NCI-H128 (cell line): Measurements from ENCODE around the gene GALNT16.
"Not testable (repeated sequence)": the region's sequence is repeated elsewhere in the genome, so short reads cannot be mapped to it uniquely, and the experiment has no call there.

Source experiments
- DNase-seq: peaks from one replicate; lab custom pipeline; 2025; ENCODE audit not compliant: unreplicated experiment; lab: John Stamatoyannopoulos, UW

The GALNT16 gene

DNA sequence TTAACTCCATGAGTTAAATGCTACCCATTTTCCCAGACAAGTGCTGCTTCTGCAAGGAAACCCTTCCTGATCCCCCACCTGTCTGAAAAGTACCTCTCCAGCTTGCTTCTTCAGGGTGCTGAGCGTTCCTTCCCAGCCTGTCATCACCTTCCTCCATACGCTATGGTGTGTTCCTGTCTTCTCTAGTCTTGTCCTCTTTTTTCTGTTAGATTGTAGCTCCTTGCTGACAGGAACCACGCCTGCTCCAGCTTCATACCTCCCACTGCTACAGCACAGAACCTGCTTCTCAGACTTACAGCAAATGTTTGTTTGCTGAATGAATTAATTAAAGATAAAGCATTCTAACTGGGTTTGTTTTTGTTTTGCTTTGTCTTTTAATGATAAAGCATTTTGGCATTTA lies 99.0 kb downstream of the GALNT16 start:
- no peak for DNase-seq

DNA sequence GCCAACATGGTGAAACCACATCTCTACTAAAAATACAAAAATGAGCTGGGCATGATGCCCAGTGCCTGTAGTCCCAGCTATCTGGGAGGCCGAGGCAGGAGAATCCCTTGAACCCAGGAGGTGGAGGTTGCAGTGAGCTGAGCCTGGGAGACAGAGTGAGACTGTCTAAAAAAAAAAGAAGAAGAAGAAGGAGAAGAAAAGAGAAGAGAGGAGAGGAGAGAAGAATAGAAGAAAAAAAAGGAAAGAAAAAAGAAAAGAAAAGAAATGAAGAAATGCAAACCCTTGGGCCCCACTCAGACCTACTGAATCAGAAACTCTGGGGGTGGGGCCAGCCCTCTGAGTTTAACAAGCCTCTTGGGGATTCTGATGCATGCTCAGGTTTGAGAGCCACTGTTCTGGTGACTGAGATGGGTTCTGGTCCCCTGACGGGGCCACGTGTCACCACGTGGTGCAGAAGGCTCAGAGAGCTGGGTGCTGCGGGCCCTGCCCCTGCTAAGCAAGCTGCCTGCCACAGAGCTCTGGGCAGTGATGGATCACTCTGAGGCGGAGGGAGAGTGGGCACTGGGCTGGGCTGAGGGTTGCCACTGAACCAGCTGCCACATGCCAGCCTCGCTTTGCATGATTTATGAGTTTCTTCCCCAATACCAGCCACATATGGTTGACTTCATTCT lies 100.6 kb downstream of the GALNT16 start:
- DNase-seq = no peak

DNA sequence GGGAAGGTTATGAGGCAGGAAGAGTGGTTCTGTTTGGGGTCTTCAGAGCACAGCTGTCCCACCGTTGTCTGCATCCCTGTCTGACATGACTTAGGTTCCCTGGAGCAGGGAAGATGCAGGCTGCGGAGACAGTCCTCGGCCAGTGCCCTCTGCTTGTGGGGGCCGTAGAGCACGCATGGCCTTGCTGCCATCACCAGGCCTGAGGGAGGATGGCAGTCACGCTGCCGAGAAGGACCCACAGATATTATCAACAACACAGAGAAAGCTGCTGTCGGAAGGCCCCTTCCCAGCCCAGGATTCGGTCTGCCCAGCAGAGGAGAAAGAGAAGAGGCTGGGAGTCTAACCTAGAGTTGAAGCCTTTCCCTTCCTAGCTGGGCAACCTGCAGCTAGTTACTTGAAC lies 103.1 kb downstream of the GALNT16 start:
- no peak for DNase-seq

DNA sequence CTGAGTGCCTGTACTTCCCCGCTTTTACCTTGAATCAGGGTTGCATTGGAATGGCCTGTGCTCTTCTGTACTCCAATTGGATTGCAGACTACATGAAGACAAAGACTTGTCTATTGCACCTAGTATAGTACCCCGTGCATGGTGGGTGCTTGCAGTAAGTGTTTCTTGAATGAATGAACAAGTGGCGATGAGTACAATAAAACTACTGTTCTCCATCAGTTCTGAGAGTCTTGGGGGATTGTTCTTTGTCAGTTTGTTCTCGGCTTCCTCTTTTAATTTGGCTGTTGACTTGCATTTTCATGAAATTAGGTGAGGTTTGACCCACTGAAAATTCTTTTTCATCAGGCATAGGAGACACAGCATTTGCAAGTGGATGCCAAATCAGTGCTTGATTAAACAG lies 104.0 kb downstream of the GALNT16 start:
- DNase-seq = no peak

DNA sequence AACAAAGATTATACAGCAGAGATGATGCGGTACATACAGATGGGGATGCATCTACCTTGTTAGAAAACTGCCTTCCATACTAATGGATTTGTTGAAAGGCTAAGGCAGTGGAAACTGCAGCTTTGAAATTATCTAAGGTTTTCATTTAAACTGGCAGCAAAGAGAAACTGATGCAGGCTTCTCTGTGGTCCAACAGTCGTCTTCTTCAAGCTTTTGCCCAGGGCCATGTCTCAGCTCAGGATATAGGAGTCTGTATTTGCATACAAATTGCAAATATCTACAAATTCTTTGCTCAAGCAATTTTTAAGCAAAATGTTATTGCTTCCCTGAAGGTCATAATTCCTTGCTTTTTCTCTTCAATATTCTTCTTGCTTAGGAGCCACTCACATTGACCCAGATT lies 104.4 kb downstream of the GALNT16 start:
- no peak for DNase-seq

DNA sequence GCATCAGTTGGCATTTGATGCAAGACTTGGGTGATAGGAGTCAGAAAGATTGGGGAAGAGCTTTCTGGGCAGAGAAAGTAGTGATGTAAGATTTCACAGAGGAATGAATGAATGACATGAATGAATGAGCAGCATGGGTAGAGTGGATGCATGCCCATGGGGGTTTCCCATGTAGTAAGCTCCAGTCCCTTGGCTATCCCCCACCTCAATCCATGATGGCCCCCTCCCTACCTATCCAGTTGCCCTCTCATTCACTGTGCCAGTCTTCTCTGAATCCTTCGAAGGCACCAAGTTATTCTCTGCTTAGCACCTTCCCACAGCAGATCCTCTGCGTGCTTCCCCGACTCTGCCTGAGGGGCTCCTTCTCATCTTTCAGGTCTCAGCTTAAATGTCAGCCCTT lies 106.1 kb downstream of the GALNT16 start:
- no peak for DNase-seq

DNA sequence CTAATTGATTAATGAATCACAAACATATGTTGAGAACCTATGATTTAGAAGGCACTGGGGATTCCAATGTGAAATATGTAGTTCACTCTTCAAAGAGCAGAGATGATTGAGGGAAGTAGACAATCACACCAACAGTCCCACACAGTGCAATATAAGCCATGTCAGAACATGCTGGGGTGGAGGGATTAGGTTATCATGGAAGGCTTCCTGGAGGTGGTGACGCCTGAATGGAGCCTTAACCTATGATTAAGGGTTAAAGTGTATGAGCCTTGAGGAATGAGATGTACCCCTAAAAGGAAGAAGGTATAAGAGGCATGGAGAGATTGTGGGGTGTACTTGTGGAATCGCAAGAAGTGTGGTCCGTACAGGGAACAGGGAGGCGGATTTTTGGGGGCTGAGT lies 106.8 kb downstream of the GALNT16 start:
- DNase-seq = no peak

DNA sequence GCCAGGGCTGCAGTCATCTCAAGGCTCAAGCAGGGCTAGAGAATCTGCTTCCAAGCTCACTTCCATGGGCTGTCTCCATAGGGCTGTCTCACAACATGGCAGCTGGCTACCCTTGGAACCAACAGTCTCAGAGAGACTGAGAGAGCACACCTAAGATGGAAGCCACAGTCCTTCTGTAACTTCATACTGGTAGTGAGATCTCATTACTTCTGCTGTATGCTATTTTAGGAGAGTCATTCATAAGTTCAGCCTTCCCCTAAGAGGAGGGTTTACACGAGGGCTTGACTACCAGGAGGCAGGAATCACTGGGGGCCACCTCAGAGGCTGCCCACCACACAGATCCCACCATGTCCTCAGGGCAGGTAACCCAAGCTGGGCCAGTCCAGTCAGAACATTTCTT lies 108.4 kb downstream of the GALNT16 start:
- no peak for DNase-seq

DNA sequence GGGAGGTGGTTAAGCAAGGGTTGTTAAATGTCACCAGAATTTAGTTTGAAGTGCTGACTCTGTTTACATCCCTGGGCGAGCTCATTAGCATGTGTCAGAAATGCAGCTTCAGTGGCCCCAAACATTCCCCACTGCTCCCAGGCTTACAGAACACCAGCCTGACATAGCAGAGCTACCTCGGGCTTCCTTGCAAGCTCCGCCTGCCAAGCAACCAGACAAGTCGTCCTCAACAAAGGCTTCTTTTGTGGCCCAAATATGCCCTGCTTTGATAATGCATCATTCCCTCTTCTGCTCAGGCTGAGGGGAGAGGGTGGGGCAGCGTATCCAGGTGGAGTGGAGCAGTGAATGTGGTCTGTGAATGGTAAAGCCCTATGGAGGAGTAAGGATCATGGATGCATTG lies 110.1 kb downstream of the GALNT16 start:
- DNase-seq = no peak

DNA sequence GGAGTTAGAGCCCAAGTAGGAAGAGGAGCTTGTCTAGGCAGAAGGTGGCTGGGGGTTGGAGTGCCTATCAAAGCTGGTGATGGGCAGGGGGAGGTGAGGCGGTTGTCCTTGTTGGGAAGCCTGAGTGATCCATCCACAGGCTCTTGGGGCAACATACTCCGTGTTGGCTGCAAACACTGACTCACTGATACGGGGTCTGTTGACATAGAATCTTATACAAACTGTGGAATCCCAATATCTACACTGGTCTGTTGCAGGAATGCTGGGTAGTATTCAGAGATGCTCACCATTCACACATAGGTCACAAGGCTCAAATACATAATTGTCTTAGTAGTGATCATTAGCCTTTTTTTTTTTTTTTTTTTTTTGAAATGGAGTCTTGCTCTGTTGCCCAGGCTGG lies 112.2 kb downstream of the GALNT16 start:
- no peak for DNase-seq

DNA sequence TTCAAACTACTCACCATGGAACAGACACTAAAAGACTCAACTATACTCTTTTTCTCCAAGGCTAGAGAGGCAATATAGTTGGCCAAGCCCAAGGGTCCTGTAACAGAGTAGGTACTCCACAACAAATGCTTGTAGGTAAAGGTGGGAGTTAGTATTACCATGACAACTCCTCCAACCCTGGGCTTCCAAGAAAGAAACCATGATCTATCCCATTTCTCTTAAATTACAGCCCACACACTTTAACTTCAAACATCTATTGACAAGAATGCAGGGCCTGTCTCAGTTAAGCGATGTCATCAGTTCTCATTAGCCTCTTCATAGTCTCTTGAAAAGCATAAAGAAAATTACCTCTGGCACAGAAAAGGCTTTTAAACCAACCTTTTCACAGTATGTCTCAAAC lies 113.1 kb downstream of the GALNT16 start:
- no peak for DNase-seq

DNA sequence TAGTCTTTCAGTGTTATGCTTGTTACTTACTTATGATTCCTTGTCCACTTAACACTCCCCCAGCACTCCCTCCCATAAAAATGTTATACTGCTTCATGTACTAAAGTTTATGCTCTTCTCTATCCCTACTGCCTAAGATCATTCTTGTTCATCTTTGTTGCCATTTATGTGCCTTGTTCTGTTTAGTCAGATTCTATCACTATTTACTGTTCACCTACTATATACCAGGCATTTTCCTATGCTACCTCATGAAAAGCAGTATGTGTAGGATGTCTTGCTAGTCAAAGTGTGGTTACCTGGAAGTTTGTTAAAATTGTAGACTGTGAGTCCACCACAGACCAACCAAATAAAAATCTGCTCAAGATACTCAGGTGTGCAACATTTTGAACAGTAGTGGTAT lies 114.3 kb downstream of the GALNT16 start:
- DNase-seq = no peak

DNA sequence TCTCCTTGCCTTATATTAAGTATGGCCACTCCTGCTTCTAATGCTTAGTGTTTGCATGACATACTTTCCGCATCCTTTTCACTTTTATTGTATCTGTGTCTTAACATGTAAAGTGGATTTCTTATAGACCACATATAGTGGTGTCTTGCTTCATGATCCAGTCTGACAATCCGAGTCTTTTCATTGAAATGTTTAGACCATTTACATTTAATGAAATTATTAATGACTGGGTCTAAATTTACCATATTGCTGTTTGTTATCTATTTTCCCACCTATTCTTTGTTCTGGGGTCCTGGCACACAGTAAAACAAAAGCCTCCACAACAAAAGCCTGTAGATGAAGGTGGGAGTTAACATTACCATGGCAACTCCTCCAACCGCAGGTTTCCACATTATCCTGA lies 115.2 kb downstream of the GALNT16 start:
- DNase-seq = no peak

DNA sequence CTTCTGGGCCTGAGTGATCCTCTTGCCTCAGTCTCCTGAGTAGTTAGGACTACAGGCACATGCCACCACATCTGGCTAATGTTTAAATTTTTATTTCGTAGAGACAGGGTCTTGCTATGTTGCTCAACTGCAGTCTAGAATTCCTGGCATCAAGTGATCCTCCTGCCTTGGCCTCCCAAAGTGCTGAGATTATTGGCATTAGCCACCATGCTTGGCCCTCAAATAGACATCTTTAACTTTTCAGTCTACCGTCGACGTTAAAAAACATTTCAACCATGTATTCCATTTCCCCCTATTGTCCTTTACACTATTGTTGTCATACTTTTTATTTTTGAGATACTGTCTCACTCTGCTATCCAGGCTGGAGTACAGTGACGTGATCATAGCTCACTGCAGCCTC lies 115.8 kb downstream of the GALNT16 start:
- no peak for DNase-seq

DNA sequence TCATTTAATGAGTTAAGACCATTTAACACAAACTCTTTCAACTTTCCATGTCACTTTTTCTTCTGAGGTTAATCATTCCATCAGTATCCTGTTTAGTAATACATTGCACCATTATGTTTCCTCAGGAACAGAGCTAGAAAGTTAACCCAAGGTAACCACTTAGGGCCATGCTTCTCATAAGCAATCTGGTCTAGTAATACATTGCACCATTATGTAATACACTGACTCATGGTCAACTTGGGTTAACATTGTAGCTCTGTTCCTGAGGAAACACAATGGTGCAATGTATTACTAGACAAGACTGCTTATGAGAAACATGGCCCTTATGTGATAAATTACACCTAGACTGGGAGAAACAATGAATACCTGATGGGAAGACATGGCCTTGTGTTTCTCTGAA lies 116.5 kb downstream of the GALNT16 start:
- DNase-seq = no peak

DNA sequence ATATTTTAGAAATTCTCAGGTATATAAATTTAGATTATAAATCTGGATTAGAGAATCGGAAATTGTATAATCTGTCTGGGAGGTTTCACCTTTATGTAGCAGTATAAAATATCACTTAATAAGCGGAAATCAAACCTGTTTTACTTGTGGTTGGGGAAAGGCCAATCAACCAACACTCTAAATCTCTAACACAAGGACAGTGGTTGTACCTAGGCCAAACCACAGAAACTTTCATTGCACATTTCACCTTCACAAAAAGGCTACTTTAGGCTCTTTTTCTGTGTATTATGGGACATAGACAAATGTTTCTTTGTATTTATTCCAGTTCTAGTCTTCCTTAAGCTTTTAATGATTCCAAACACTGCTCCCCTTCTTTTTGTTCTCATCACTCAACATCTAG lies 118.3 kb downstream of the GALNT16 start:
- DNase-seq = no peak

DNA sequence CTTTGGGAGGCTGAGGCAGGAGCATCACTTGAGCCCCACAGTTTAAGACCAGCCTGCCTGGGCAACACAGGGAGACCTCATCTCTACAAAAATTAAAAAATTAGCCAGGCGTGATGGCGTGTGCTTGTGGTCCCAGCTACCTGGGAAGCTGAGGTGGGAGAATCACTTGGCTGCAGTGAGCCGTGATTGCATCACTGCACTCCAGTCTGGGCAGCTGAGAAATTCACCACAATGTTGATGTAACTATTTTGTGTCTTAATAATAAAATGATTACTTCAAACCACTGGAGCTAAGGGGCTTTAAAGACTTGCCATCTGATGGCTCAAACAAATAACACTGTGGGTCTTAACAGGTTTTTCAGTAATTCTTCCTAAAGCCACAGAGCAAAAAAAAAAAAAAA lies 127.4 kb downstream of the GALNT16 start:
- no peak for DNase-seq

DNA sequence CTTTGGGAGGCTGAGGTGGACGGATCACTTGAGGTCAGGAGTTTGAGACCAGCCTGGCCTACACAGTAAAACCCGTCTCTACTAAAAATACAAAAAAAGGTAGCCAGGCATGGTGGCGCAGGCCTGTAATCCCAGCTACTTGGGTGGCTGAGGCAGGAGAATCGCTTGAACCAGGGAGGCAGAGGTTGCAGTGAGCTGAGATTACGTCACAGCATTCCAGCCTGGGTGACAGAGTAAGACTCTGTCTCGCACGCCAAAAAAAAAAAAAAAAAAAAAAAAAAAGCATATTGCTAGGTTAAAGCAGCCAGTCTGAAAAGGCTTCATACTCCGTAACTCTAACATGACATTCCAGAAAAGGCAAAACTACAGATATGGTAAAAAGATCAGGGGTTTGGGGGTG lies 131.4 kb downstream of the GALNT16 start:
- DNase-seq = not testable (repeated sequence)

DNA sequence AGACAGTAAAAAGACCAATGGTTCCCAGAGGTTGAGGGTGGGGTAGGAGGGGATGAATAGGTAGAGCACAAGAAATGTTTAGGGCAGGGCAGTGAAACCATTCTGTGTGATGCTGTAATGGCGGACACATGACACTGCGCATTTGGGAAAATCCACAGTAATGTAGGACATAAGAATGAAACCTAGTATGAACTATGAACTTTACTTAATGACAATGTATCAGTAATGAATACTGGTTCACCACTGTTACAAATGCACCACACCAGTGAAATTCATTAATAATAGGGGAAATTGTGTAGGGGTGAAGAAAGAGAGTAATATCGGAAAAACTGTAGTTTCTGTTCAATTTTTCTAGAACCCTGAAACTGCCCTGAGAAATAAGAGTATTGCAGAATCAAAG lies 132.5 kb downstream of the GALNT16 start:
- DNase-seq = no peak

DNA sequence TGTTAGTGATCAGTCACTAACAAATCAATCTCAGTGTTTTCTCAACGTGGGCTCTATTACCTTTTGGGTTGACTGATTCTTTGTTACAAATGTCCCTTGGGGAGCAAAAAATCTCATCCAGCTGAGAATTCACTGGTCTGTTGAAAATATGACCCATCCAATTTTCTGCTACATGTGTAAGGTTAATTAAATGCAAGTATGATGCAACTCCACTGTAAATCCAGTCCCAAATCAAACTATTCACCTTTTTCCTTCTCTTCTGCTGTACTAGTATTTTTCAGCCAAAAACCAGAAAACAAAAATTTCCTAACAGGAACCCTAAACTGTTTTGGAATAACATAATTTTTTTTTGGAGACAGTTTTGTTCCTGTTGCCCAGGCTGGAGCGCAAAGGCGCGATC lies 136.0 kb downstream of the GALNT16 start:
- no peak for DNase-seq

DNA sequence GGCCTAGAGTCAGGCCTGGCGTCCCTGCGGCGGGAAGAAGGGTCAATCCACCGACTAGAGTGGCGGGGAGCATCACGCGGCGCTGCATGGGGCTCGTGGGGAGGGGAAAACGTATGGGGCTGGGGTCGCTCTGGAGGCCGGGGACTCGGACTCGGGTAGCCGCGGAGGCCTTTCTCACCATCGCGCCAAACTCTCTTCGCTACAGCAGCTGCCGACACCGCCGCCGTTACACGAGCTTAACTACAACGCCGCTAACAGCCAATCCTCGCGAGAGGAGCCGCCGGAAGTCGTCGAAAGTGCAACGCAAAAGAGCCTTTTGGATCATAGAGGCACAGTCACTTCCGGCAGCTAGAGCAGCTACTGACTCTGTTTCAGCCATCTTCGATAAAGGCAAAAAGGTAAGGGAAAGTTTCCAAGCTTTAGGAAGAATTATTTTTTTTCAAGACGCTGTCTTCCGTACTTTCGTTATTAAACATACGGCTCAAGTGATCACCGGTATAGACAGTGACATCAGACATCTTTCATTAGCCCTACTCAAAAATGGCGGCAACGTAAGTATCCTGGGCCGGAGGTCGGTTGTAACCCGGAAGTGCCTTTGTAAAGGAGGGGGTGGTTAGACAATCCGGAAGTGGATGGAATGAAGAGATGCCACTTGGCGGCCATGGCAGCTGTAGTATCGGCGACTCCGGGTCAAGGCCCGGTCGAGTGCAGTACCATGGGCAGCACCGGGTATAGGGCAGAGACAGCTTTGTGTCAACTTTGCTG lies 138.3 kb downstream of the GALNT16 start, which contains the start of the genes ERH and SLC39A9:
ERH (minus strand) TSS at position 247 of the 765 bp plus-strand sequence; CDS start at position 181, 66 bp downstream.
SLC39A9 (plus strand) TSS at position 640 of the 765 bp plus-strand sequence. CDS start 678 bp downstream, outside the sequence.
- peak; percentile 96 for DNase-seq

DNA sequence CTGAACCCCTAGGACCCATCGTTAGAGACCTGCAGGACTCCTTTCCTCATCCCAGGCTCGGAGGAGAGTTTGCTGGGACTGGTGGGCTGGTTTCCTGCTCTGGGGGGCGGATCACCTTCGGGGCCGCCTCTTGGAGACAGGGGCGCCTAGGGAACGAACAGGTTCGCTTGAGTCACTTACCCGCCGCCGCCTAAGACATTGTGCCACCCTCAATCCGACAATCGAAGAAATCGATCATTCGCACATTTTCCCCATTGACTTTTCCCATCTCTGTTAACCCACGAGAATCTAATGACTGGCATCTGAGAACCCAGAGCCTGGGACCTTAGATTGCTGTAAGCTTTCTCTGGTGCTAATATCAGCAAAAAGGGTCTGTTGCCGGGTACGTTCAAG lies 138.9 kb downstream of the GALNT16 start:
- no peak for DNase-seq

DNA sequence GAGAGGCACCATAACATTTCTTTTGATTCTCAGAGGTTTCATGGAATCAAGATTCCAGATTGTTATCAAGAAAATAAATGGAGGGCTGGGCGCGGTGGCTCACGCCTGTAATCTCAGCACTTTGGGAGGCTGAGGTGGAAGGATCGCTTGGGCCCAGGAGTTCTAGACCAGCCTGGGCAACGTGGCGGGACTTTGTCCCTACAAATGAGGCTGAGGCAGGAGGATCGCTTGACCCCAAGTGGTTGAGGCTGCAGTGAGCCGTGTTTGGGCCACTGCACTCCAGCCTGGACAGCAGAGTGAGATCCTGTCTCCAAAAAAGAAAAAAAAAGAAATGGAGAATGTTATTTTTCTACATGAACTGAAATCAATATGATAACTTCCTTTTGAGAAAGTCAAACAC lies 139.8 kb downstream of the GALNT16 start:
- no peak for DNase-seq
